Activated T-cell treated with anti-CD3 and anti-CD28 coated beads, Interleukin-2, amount 50 U/mL, for 48 hours (primary cell): Measurements from ENCODE around the gene FLAD1.

Source experiments
- DNase-seq, 2 experiments: peaks; one replicate each; pipeline ENCODE4 v3.0.0-alpha.2; 2020

The FLAD1 gene

DNA sequence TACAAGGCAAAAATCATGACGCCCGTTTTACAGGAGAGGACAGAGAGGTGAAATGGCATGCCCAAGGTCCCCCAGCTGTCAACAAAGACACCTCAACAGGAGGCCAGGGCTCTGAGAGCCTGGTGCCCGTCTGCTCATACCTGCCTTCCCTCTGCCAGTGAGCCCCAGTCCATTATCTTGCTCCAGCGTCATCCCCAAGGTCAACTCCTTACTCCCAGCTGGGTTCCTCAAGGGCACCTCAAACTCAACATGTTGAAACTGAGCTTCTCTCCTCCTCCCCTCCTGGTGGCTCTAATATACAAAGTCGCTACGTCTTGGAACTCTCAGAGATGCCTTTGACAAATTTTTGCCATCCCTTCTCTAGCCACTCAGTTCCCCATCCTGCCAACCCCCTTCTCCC lies 30.5 kb upstream of the FLAD1 start:
- DNase-seq, result no peak

- no peak for DNase-seq
Observed at GRCh38 chr1:154953611-154954038, 29.5 kb upstream of the FLAD1 start.

GRCh38 chr1:154954541-154954940 lies 28.6 kb upstream of the FLAD1 start:
- no peak for DNase-seq

DNA sequence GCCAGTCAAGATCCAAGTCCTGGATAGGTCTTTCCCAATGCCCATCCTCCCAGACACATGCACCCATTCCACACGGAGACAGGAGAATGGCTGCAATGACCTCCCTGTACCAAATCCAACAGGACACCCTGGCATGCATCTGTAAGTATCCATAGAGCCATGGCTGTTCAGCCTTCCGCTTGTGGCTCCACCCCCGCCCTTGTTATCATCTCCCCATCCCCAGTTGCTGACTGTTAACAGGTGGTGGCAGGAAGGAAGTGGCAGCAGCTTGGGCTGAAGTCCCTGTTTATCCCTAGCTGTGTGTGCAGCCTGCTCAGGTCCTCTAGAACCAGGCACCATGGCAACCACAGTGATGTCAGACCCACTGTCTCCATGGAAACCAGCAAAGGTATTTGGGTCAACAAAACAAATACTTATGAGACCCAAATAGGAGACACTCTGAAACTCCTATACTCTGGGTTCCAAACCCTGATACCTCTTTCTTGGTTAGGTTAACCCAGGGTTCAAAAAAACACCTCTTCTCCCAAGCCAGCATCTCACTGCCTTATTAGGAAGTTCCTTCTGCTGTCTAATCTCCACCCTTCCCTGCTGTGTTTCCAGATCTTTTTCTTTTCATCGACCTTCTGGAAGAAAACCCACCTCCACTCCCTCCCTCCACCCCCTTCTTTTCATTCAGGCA lies 28.0 kb upstream of the FLAD1 start:
- peak; percentile 78 to 82 for DNase-seq

DNA sequence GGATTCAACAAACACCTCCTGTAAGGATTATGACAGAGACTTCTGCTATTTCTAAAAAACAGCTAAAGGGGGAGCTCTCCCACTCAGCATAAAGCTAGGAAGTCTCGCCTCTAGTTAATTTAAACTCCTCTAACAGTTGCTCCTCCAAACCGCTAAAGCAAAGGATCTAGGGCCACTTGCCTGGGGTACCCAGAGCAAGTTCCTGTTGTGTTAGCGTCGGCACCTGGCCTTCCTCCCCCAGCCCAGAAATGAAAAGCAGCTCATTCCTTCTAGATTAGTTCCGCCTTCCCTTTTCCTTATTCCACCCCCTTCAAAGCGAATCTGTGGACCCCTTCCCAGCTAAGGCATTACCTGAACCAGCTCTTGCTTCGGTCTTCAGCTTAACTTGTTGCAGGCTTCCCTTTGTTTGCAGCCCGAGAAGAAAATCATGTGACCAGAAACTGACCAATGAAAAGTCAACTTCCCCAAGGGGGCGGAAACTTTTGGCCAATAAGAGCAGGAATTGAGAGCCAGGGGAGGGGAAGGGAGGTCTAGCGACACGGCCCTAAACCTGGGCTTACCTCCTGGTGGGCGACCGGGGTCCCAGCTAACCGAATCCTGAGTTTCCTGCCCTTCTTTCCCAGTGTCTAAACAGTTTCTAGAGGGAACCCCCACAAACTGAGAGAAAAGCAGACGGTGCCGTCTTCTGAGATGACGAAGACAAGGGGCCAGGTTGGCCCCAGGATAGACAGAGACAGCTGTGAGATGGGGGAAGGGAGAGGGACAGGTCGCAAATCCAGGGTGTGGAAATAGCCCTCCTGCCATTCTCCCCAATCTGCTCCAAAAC lies 27.2 kb upstream of the FLAD1 start, which contains the start of gene PBXIP1:
PBXIP1 (minus strand) TSS at position 382 of the 826 bp plus-strand sequence. CDS start 2,378 bp downstream, outside the sequence.
- DNase-seq, result peak; percentile 85 to 88

- no peak for DNase-seq
Observed at GRCh38 chr1:154956544-154956941, 26.6 kb upstream of the FLAD1 start.

DNA sequence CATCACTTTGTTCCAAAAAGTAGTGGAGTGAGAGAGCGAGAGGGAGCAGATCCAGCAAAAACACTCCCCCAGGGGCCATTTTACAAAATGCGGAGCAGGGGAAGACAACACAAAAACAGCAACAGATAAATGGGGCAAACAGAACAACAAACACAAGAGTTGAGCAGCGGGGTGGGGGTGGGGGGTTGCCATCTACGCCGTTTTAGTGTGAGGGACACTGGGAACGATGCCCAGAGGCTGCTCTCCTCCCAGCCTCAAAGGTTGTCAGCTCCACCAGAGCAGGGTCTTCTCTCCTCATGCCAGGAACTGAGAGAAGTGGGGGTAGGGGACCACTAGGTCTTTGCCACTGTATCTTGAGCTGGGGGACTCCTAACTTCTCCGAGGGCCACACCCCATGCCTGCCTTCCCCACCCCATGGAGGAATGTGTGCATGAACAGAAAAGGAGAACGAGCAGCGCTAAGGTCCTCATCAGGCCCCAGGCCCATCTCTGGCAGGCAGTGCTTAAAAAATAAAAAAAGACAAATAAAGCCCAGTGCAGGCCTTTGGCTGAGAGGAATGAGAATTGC lies 26.0 kb upstream of the FLAD1 start:
- no peak for DNase-seq

DNA sequence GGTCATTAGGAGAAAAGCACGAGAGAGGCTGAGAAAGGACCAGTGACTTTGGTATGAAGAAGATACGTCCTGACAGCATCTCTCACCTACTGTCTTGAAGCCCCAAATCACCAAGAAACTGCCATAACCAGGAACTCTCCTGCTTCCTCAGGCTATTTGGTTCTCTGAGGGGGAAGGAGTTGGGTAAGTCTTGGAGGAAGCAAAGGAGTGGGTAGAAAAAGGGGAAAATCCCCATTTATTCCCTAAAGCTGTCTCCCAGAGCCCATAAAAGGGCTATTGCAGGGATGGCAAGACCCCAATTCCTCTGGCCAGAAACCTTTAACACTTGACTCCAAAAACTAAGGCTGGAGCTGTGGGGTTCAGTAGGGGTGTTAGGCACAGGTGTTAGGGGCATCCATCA lies 25.1 kb upstream of the FLAD1 start:
- DNase-seq, result no peak

DNA sequence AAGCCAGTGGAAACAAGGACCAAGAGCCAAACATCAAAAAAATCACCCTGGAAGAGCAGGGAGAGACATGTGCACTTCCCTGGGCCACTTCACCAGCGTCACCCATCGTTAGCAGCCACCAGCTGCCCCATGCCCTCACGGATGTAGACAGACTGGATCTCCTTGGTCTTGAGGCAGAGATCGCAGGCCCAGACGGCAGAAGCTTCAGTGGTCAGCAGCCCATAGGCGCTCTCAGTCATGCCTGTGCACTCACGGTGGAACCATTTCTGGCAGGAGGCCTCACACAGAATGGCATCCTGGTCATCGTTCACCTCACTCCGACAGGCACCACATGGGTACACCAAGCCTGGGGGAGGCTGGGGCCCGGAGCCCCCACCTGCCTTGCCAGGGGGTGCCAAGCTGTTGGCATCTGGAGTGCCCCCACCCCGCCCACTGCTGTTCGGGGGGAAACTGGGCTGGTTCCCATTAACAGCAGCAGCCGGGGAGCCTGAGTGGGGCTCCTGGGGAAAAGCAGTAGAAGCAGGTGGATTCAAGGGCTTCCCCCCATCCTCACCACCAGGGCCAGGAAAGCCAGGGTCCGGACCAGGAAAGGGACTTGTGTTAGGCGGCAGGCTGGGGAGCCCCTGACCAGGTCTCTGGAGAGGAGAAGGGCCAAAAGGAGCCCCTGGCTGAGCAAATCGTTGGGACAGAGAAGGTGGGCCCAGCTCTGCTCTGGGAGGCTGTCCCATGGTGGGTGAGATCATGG lies 24.3 kb upstream of the FLAD1 start:
- DNase-seq, result no peak

GRCh38 chr1:154959426-154959780 lies 23.7 kb upstream of the FLAD1 start:
- DNase-seq, result no peak

DNA sequence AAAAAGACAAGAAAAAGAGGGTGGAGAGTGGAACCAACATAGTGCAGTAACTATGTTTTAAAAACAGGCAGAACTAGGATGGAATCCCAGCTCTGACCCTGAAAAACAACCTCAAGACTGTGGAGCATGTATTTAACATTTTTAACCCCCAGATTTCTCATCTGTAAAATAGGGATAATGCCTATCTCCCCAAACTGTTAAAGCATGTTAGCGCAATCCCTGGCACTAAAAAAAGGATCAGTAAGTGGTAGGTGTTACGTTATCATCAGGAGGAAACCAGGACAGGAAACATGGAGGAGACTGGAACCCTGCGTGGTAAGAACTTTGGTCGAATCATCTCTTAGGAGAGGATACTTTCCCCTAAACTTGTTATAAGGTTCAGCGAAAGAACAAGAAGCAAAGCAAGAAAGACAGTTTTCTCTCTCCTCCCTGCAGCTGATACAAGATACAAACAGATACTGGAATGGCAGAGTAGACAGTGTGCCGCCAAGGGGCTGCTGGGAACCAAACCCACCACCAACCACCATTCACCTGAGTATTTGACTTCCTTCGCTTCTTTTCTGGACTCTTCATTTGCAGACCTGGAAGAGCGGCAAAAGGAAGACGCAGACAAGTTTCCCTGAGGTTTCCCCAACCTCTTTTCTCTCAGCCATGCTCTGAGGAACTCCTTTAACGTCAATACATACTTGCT lies 22.6 kb upstream of the FLAD1 start:
- DNase-seq, result no peak

DNA sequence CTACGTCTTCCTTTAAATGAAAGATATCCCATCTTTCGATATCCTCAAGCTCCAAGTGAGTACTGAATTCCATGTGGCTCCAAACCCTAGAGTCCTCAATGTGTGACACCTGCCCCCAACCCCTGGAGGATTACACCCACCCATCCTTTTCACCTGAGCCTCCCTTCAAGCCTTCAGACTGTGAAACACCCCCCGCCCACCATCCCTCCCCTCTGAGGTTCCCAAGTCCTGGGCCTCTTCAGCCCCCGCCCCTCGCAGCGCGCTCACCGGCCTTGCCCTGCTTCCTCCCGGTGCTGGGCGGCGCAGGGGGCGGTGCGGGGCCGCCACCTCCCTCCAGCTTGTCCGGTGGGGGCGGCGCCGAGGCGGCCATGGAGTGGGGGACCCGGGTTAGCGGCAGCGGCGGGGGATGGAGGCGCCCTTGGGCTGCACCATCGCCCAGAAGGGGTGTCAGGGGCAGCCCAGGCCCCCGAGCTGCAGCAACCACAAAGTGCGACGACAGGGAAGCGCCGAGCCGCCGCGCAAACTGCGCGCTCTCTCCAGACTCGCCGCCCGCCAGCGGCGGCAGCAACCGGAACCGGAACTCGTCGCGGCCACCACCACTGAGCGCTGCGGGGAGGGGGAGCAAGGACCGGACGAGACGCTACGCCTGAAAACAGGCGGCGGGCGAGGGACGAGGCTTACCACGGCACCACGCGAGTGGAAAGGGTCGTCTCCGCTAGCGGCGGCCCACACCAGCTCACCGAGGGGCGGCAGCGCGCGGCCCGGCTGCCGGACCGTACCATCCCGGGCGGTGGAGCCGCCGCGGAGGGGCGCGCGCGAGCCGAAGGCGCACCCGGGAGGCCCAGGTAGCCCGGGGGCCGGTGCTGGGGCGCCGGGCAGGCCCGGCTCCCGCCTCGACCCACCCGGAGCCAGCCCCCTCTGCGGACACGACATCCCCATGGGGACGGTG lies 21.7 kb upstream of the FLAD1 start, which contains the start of gene PYGO2:
PYGO2 (minus strand) TSS at position 576 of the 949 bp plus-strand sequence; CDS start at position 370, 206 bp downstream.
- DNase-seq, result peak; percentile 88 to 90

DNA sequence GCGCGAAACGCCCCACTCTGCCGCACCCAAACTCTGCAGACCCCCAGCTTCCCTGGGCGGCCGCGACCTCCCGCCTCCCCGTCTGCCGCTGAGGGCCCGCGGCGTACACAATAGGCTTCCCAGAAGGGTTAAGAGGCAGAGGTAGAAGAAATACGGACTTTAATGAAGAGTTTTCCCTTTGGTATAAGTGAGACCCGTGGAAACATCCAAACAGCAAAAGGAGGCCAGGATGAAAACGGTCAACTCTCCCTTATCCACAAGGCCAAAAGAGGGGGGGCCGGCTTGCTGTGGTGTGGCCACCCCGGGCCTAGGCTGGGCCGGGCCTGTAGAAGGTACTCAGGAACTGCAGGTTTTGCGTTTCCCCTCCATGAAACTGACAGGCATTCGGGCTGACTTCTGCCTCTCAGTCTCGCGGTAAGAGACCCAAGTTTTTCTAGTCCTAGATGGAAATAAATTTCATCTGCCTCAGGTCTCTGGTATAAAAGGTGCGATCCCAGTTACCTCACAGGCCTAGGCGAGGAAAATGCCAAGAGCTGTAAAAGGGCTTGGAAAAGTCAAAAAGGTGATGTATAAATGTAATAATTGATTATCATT lies 20.9 kb upstream of the FLAD1 start:
- DNase-seq, result no peak

DNA sequence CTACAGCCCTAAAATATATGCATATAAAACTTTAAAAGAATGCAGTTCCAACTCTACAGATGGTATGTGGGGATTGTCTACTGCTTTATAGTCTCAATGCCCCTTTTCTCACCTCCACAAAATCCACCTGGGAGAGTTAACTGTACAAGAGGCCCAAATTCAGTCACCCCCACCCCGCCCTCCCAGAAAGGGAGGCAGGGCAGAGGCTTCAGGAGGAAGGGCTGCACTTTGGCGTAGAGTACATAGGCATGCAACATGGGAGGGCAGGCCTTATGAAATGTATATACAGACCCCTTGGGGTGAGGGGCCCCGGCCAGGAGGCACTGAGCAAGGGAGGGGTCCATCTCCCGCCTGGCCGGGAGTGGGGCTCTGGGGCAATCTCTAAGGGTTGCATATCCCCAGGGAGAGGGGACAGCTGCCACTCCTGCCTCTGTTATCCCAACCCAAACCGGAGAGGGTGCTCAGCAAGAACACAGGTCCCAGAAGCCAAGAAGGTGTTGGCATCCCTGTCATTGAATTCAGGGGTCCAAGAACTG lies 20.3 kb upstream of the FLAD1 start:
- DNase-seq, result no peak

- DNase-seq, result no peak
Observed at GRCh38 chr1:154963643-154964042, 19.5 kb upstream of the FLAD1 start.

DNA sequence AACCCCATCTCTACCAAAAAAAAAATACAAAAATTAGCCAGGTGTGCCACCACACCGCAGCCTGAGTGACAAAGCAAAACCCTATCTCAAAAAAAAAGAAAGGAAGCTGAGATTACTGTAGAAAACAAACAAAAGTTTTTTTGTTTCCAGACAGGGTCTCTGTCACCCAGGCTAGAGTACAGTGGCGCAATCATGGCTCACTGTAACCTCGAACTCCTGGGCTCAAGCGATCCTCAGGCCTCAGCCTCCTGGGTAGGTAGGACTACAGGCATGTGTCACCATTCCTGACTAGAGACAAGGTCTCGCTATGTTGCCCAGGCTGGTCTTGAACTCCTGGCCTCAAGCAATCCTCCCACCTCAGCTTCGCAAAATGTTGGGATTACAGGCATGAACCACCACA lies 18.8 kb upstream of the FLAD1 start:
- no peak for DNase-seq

GRCh38 chr1:154966111-154966510 lies 17.0 kb upstream of the FLAD1 start:
- no peak for DNase-seq

DNA sequence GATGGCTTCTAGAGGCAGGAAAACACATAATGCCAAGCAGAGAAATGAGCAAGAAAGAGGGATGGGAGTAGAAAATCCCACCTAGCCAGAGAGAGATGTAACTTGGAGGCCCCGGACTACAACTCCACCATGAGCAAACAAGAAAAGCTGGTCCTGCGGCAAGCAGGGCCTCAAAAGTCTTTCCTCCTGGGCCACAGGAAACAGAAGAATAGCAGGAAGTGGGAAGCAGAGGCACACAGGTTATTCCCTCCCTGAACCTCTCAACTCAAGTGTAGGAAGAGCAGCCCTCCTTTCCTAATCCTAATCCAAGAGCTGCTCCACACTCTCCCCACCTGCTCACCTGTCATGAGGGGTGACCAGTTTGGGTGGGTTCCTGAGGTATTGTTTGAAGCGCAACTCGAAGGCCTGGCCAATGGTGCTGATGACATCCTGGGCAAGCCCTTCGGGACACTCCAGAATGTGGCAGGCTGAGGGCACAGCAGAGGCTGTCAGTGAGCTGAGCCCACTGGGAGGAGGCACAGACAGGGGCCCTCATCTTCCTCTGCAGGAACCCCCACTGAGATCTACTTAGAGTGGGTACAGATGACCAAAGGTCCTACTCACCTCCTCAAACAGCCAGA lies 15.7 kb upstream of the FLAD1 start:
- DNase-seq, result no peak

- no peak for DNase-seq
Observed at GRCh38 chr1:154968731-154969130, 14.4 kb upstream of the FLAD1 start.

GRCh38 chr1:154969246-154969645 lies 13.9 kb upstream of the FLAD1 start:
- no peak for DNase-seq
